Mesenteric fat pad (tissue), 1 donor: Measurements from ENCODE around the gene LUC7L3. TPM values are rescaled to one million over a fixed set of nuclear protein-coding genes. Genes with fewer than 3 reads are reported as not detected.
"Not testable (repeated sequence)": the region's sequence is repeated elsewhere in the genome, so short reads cannot be mapped to it uniquely, and the experiment has no call there.

Experiments used
- DNase-seq: peaks from one replicate; pipeline ENCODE4 v3.0.0-alpha.2; 2020; ENCODE audit warnings: low spot score
- long read RNA-seq: library from polyadenylated mRNA; unstranded; transcript quantifications from one replicate; pipeline ENCODE4 v2.0.0, GENCODE V29; 2020
- total RNA-seq: library from RNA; stranded (reverse); fragmentation: NEBNext Ultra II Directional; extraction: Animal tissue kit (Norgen Biotek cat#: 25700); gene quantifications from one replicate; pipeline ENCODE4 v1.2.1, GENCODE V29; 2021
- donor health status: DM: yes; HTN: yes; CAD: no.

The LUC7L3 gene
- 78.6 TPM for total RNA-seq
- long read RNA-seq, partial matches to known transcripts, result 49 of 55 reads
- long read RNA-seq, other reads (novel, unspliced or antisense), result 5 of 55 reads

- peak; percentile 98 for DNase-seq
Measured at GRCh38 chr17:50719144-50719923, at the start of gene LUC7L3. LUC7L3 (plus strand) TSS chr17:50719603; CDS start chr17:50719733, 130 bp downstream.

GRCh38 chr17:50672071-50672470 lies 47.3 kb upstream of the LUC7L3 start:
- DNase-seq, result no peak

GRCh38 chr17:50672831-50673551 lies 46.4 kb upstream of the LUC7L3 start:
- no peak for DNase-seq

- DNase-seq, result no peak
Measured at GRCh38 chr17:50675190-50675589, 44.2 kb upstream of the LUC7L3 start.

- no peak for DNase-seq
Measured at GRCh38 chr17:50675627-50676026, 43.8 kb upstream of the LUC7L3 start.

GRCh38 chr17:50676065-50676975 lies 43.1 kb upstream of the LUC7L3 start:
- DNase-seq, result no peak

GRCh38 chr17:50677851-50678375 lies 41.5 kb upstream of the LUC7L3 start:
- DNase-seq, result no peak

GRCh38 chr17:50679008-50679544 lies 40.3 kb upstream of the LUC7L3 start:
- peak; percentile 68 for DNase-seq

GRCh38 chr17:50680126-50680525 lies 39.3 kb upstream of the LUC7L3 start:
- DNase-seq, result peak; percentile 80

- DNase-seq, result not testable (repeated sequence)
Measured at GRCh38 chr17:50680543-50681262, 38.7 kb upstream of the LUC7L3 start.

- no peak for DNase-seq
Measured at GRCh38 chr17:50681263-50682200, 37.9 kb upstream of the LUC7L3 start.

- no peak for DNase-seq
Measured at GRCh38 chr17:50682441-50682840, 37.0 kb upstream of the LUC7L3 start.

- DNase-seq, result no peak
Measured at GRCh38 chr17:50682938-50683337, 36.5 kb upstream of the LUC7L3 start.

- DNase-seq, result peak; percentile 89
Measured at GRCh38 chr17:50683434-50684287, 35.7 kb upstream of the LUC7L3 start.

- DNase-seq, result no peak
Measured at GRCh38 chr17:50684288-50684611, 35.2 kb upstream of the LUC7L3 start.

GRCh38 chr17:50684612-50685333 lies 34.6 kb upstream of the LUC7L3 start:
- no peak for DNase-seq

GRCh38 chr17:50685334-50685665 lies 34.1 kb upstream of the LUC7L3 start:
- no peak for DNase-seq
